Esophagus (tissue), 2 donors: ENCODE data around the gene MUC2. TPM values are rescaled to one million over a fixed set of nuclear protein-coding genes. Genes with fewer than 3 reads are reported as not detected.

Experiments
- H3K27ac ChIP-seq, 2 donors: one replicate each; pipeline ENCODE4 v1.5.1; 2013; ENCODE audit warnings: low read depth in 2 of 2, mild to moderate bottlenecking in 2 of 2, inconsistent platforms in 1 of 2, low read length in 1 of 2, moderate library complexity in 1 of 2
- H3K27me3 ChIP-seq, 2 donors: one replicate each; pipeline ENCODE4 v1.6.1; 2013; ENCODE audit warnings: low read length in 2 of 2, control low read depth in 1 of 2, mild to moderate bottlenecking in 1 of 2; ENCODE audit not compliant: insufficient read depth in 2 of 2, control insufficient read depth in 1 of 2
- H3K36me3 ChIP-seq, 2 donors: one replicate each; pipeline ENCODE4 v1.6.1; 2013; ENCODE audit warnings: low read length in 1 of 2; ENCODE audit not compliant: control insufficient read depth in 2 of 2, insufficient read depth in 2 of 2
- H3K4me1 ChIP-seq, 2 donors: one replicate each; pipeline ENCODE4 v1.6.1; 2013; ENCODE audit warnings: low read length in 1 of 2; ENCODE audit not compliant: control insufficient read depth in 2 of 2, insufficient read depth in 2 of 2
- H3K4me3 ChIP-seq, 2 donors: one replicate each; pipeline ENCODE4 v1.5.1; 2013; ENCODE audit warnings: low read length in 2 of 2, mild to moderate bottlenecking in 2 of 2, low read depth in 1 of 2, moderate library complexity in 1 of 2
- H3K9me3 ChIP-seq, 2 donors: one replicate each; pipeline ENCODE4 v1.6.1; 2013; ENCODE audit warnings: mild to moderate bottlenecking in 2 of 2, low read depth in 1 of 2, low read length in 1 of 2, moderate library complexity in 1 of 2; ENCODE audit not compliant: control insufficient read depth in 2 of 2, insufficient read depth in 1 of 2
- WGBS, 2 donors: extraction: QIAGEN DNeasy Blood & Tissue Kit; methylation state at CpG; one replicate each; pipeline ENCODE4 v1.1.7; 2013; 5-methylcytosine and 5-hydroxymethylcytosine counted together
- polyA plus RNA-seq, 2 donors: library from polyadenylated mRNA; stranded (reverse); fragments of 200-250 nt; gene quantifications; one replicate each; pipeline ENCODE4 v1.2.3, GENCODE V29; 2013
- donor health status: healthy with polysubstance abuse.
- donor health status: Bipolar disorder and iron deficiency.

Gene MUC2
- polyA plus RNA-seq, 2 donors, result 0.04 TPM; not detected in 1

GRCh38 chr11:1104411-1105182 is 29.9 kb downstream of the MUC2 start:
- Histone ChIP-seq H3K27me3 (no peaks in the 10 kb centered on the region), H3K4me1 (no peaks in the 10 kb centered on the region), H3K27ac (no peak overlapping the region), H3K36me3 (no peaks in the 10 kb centered on the region), H3K4me3 (no peak overlapping the region), H3K9me3 (no peaks in the 10 kb centered on the region)
- WGBS, 2 donors, result 80 to 85% methylated on average over 28 of the region's 28 CpGs

GRCh38 chr11:1105183-1105565 is 30.5 kb downstream of the MUC2 start:
- no peaks in the 10 kb centered on the region for H3K27me3 ChIP-seq
- 90 to 91% methylated on average over 7 of the region's 7 CpGs for WGBS, 2 donors
- no peaks in the 10 kb centered on the region for H3K9me3 ChIP-seq
- no peak overlapping the region for H3K4me3 ChIP-seq
- H3K4me1 ChIP-seq, result no peaks in the 10 kb centered on the region
- no peaks in the 10 kb centered on the region for H3K36me3 ChIP-seq
- no peak overlapping the region for H3K27ac ChIP-seq

GRCh38 chr11:1106387-1106786 is 31.7 kb downstream of the MUC2 start:
- H3K4me3 ChIP-seq, result no peak overlapping the region
- no peaks in the 10 kb centered on the region for H3K27me3 ChIP-seq
- no peaks in the 10 kb centered on the region for H3K4me1 ChIP-seq
- no peak overlapping the region for H3K27ac ChIP-seq
- WGBS, 2 donors, result 98 to 100% methylated on average over 1 of the region's 1 CpG
- H3K36me3 ChIP-seq, result no peaks in the 10 kb centered on the region
- H3K9me3 ChIP-seq, result no peaks in the 10 kb centered on the region

- no peak overlapping the region for H3K4me3 ChIP-seq
- H3K27ac ChIP-seq, result no peak overlapping the region
- H3K9me3 ChIP-seq, result no peaks in the 10 kb centered on the region
- no peaks in the 10 kb centered on the region for H3K27me3 ChIP-seq
- no peaks in the 10 kb centered on the region for H3K36me3 ChIP-seq
- 78 to 80% methylated on average over 32 of the region's 32 CpGs for WGBS, 2 donors
- no peaks in the 10 kb centered on the region for H3K4me1 ChIP-seq
These were observed 32.9 kb downstream of the MUC2 start for GRCh38 chr11:1107316-1108245.

GRCh38 chr11:1108246-1108900 is 33.7 kb downstream of the MUC2 start:
- H3K9me3 ChIP-seq, result no peaks in the 10 kb centered on the region
- no peaks in the 10 kb centered on the region for H3K4me1 ChIP-seq
- no peaks in the 10 kb centered on the region for H3K36me3 ChIP-seq
- no peak overlapping the region for H3K27ac ChIP-seq
- no peaks in the 10 kb centered on the region for H3K27me3 ChIP-seq
- no peak overlapping the region for H3K4me3 ChIP-seq
- 78 to 81% methylated on average over 29 of the region's 29 CpGs for WGBS, 2 donors

GRCh38 chr11:1109101-1109917 is 34.6 kb downstream of the MUC2 start:
- H3K4me1 ChIP-seq, result no peaks in the 10 kb centered on the region
- 80 to 81% methylated on average over 27 to 28 of the region's 28 CpGs for WGBS, 2 donors

GRCh38 chr11:1109918-1110705 is 35.4 kb downstream of the MUC2 start:
- H3K27ac ChIP-seq, result no peak overlapping the region
- no peaks in the 10 kb centered on the region for H3K4me1 ChIP-seq
- 86 to 87% methylated on average over 33 to 39 of the region's 39 CpGs for WGBS, 2 donors
- no peaks in the 10 kb centered on the region for H3K36me3 ChIP-seq
- no peak overlapping the region for H3K4me3 ChIP-seq
- H3K9me3 ChIP-seq, result peaks cover 0 to 2% of the 10 kb centered on the region in 2 donors
- no peaks in the 10 kb centered on the region for H3K27me3 ChIP-seq

More at GRCh38 chr11:1109101-1109917, 34.6 kb downstream of the MUC2 start:
- Histone ChIP-seq H3K4me3 (no peak overlapping the region), H3K9me3 (peaks cover 0 to 2% of the 10 kb centered on the region in 2 donors), H3K27ac (no peak overlapping the region), H3K36me3 (no peaks in the 10 kb centered on the region), H3K27me3 (no peaks in the 10 kb centered on the region)

GRCh38 chr11:1111545-1112212 is 37.0 kb downstream of the MUC2 start:
- Histone ChIP-seq H3K36me3 (no peaks in the 10 kb centered on the region), H3K4me3 (no peak overlapping the region), H3K27ac (no peak overlapping the region), H3K9me3 (peaks cover 0 to 2% of the 10 kb centered on the region in 2 donors), H3K27me3 (no peaks in the 10 kb centered on the region), H3K4me1 (no peaks in the 10 kb centered on the region)
- 73 to 81% methylated on average over 10 of the region's 10 CpGs for whole genome bisulfite sequencing, 2 donors
